HepG2 (cell line): ENCODE results near the gene TK2. TPM values are rescaled to one million over a fixed set of nuclear protein-coding genes. Genes with fewer than 3 reads are reported as not detected.
A peak's percentile ranks its signal among the peaks of the same experiment; 100 is the strongest.

Experiments used
- DMAP1 ChIP-seq: IDR thresholded peaks from 2 replicates; pipeline ENCODE4 v1.6.1; 2016
- SRY ChIP-seq: sonication (generic); formaldehyde crosslinking; IDR thresholded peaks from 2 replicates; pipeline ENCODE4 v1.8.0; 2022; ENCODE audit warnings: mild to moderate bottlenecking, missing genetic modification reagents
- ZNF556 ChIP-seq: sonication (generic); formaldehyde crosslinking; IDR thresholded peaks from 2 replicates; pipeline ENCODE4 v1.4.0; 2020; ENCODE audit warnings: mild to moderate bottlenecking, missing genetic modification reagents, borderline replicate concordance
- ZNF768 ChIP-seq: sonication (generic); formaldehyde crosslinking; IDR thresholded peaks from 2 replicates; pipeline ENCODE4 v1.4.0; 2020; ENCODE audit warnings: missing genetic modification reagents
- ZNF883 ChIP-seq: sonication (generic); formaldehyde crosslinking; IDR thresholded peaks from 2 replicates; pipeline ENCODE4 v1.5.1; 2020; ENCODE audit warnings: mild to moderate bottlenecking, missing genetic modification reagents; ENCODE audit errors: not compliant biosample characterization
- polyA plus RNA-seq, 8 experiments: library from polyadenylated mRNA; depleted of rRNA in 3 of 8; stranded (reverse) in 7 of 8; unstranded in 1 of 8; fragments of >200 nt; fragmentation: Illumina TruSeq in 4 of 8; extraction: Trizol in 4 of 8; gene quantifications; 2 replicates each; pipeline versions ENCODE4 v1.2.1 to v1.2.3, GENCODE V29; 2011 to 2016; ENCODE audit warnings: low read depth in 4 of 8, missing spikeins in 1 of 8, mixed read lengths in 1 of 8; ENCODE audit not compliant: insufficient read depth in 1 of 8
- total RNA-seq, 5 experiments: library from RNA; depleted of rRNA; stranded (reverse); fragments of >200 nt; fragmentation: Illumina TruSeq; extraction: Trizol; gene quantifications; 2 replicates each; pipeline ENCODE4 v1.2.3, GENCODE V29; 2016; ENCODE audit warnings: low read depth in 1 of 5
- TF ChIP-seq, protein P1 (sequence below): sonication (generic); formaldehyde crosslinking; IDR thresholded peaks from 2 replicates; pipeline ENCODE4 v1.8.1; 2022; ENCODE audit warnings: low read depth, mild to moderate bottlenecking, missing genetic modification reagents
- TF ChIP-seq, protein P2 (sequence below), 2 experiments: sonication (generic) in 1 of 2; formaldehyde crosslinking in 1 of 2; IDR thresholded peaks; 2 replicates each; pipeline versions ENCODE4 v1.4.0 to v1.6.1; 2018 to 2020; ENCODE audit warnings: missing genetic modification reagents in 2 of 2, borderline replicate concordance in 1 of 2, low read depth in 1 of 2, mild to moderate bottlenecking in 1 of 2, missing biosample characterization in 1 of 2
- TF ChIP-seq, protein P3 (sequence below): sonication (generic); formaldehyde crosslinking; IDR thresholded peaks from 2 replicates; pipeline ENCODE4 v1.4.0; 2020; ENCODE audit warnings: missing genetic modification reagents
- TF ChIP-seq, protein P4 (sequence below): sonication (generic); formaldehyde crosslinking; IDR thresholded peaks from 2 replicates; pipeline ENCODE4 v1.4.0; 2020; ENCODE audit warnings: missing genetic modification reagents
- TF ChIP-seq, protein P5 (sequence below): IDR thresholded peaks from 2 replicates; pipeline ENCODE4 v1.6.1; 2016

TK2 gene
- total and polyA plus RNA-seq, 2 of the 13 experiments (the other 11 are each of a cell fraction or from before 2014, with no cell fraction given) = 18.7 to 21.0 TPM

DNA sequence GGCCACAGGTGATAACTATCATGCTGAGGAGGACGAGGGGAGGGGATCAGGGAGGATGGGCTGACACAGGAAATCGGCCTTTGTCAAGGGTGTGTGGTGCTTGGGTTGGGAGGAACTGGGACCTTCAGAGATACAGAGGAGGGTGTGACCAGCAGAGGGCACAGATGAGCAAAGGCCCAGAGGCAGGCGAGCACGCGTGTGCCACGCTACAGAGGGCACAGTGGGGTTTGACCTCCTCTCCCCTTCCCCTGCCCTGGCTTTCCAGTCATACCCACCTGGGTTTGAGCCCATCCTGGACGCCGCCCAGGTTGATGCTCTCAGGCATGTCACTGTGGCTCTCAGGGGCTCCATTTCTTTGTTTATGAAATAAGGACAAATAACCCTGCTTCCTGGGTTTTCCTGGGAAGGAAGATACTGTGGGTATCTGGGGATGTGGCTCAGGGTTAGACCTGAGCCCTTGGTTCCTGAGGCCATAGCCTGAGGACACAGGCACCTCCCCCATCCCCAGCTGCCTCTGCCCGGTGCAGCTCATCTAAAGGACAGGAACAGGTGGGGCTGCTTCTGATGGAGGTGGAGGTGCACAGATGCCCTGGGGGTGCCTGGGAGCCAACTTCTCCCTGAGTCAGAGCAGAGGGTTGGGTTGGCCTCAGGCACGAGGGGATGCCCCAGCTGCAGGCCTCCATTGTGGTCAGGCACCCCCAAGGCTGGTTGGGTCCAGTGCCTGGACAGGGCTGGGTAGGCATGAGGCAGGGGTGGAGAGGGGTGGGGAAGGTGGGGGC lies 71.0 kb downstream of the TK2 start (continued):
- TF ChIP-seq, protein P1, sequence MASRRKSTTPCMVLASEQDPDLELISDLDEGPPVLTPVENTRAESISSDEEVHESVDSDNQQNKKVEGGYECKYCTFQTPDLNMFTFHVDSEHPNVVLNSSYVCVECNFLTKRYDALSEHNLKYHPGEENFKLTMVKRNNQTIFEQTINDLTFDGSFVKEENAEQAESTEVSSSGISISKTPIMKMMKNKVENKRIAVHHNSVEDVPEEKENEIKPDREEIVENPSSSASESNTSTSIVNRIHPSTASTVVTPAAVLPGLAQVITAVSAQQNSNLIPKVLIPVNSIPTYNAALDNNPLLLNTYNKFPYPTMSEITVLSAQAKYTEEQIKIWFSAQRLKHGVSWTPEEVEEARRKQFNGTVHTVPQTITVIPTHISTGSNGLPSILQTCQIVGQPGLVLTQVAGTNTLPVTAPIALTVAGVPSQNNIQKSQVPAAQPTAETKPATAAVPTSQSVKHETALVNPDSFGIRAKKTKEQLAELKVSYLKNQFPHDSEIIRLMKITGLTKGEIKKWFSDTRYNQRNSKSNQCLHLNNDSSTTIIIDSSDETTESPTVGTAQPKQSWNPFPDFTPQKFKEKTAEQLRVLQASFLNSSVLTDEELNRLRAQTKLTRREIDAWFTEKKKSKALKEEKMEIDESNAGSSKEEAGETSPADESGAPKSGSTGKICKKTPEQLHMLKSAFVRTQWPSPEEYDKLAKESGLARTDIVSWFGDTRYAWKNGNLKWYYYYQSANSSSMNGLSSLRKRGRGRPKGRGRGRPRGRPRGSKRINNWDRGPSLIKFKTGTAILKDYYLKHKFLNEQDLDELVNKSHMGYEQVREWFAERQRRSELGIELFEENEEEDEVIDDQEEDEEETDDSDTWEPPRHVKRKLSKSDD (CRISPR knock-in tag) = no peak
- TF ChIP-seq, protein P2, sequence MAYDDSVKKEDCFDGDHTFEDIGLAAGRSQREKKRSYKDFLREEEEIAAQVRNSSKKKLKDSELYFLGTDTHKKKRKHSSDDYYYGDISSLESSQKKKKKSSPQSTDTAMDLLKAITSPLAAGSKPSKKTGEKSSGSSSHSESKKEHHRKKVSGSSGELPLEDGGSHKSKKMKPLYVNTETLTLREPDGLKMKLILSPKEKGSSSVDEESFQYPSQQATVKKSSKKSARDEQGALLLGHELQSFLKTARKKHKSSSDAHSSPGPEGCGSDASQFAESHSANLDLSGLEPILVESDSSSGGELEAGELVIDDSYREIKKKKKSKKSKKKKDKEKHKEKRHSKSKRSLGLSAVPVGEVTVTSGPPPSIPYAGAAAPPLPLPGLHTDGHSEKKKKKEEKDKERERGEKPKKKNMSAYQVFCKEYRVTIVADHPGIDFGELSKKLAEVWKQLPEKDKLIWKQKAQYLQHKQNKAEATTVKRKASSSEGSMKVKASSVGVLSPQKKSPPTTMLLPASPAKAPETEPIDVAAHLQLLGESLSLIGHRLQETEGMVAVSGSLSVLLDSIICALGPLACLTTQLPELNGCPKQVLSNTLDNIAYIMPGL (CRISPR knock-in tag; IDR thresholded peaks at IDR 0.05; ENCODE audit: borderline replicate concordance in 1 of 2, low read depth in 1 of 2) = peak; percentile 59 to 64; a peak in 2 of 4 replicates
- TF ChIP-seq, protein P3, sequence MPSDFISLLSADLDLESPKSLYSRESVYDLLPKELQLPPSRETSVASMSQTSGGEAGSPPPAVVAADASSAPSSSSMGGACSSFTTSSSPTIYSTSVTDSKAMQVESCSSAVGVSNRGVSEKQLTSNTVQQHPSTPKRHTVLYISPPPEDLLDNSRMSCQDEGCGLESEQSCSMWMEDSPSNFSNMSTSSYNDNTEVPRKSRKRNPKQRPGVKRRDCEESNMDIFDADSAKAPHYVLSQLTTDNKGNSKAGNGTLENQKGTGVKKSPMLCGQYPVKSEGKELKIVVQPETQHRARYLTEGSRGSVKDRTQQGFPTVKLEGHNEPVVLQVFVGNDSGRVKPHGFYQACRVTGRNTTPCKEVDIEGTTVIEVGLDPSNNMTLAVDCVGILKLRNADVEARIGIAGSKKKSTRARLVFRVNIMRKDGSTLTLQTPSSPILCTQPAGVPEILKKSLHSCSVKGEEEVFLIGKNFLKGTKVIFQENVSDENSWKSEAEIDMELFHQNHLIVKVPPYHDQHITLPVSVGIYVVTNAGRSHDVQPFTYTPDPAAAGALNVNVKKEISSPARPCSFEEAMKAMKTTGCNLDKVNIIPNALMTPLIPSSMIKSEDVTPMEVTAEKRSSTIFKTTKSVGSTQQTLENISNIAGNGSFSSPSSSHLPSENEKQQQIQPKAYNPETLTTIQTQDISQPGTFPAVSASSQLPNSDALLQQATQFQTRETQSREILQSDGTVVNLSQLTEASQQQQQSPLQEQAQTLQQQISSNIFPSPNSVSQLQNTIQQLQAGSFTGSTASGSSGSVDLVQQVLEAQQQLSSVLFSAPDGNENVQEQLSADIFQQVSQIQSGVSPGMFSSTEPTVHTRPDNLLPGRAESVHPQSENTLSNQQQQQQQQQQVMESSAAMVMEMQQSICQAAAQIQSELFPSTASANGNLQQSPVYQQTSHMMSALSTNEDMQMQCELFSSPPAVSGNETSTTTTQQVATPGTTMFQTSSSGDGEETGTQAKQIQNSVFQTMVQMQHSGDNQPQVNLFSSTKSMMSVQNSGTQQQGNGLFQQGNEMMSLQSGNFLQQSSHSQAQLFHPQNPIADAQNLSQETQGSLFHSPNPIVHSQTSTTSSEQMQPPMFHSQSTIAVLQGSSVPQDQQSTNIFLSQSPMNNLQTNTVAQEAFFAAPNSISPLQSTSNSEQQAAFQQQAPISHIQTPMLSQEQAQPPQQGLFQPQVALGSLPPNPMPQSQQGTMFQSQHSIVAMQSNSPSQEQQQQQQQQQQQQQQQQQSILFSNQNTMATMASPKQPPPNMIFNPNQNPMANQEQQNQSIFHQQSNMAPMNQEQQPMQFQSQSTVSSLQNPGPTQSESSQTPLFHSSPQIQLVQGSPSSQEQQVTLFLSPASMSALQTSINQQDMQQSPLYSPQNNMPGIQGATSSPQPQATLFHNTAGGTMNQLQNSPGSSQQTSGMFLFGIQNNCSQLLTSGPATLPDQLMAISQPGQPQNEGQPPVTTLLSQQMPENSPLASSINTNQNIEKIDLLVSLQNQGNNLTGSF (CRISPR knock-in tag) = no peak
- TF ChIP-seq, protein P4, sequence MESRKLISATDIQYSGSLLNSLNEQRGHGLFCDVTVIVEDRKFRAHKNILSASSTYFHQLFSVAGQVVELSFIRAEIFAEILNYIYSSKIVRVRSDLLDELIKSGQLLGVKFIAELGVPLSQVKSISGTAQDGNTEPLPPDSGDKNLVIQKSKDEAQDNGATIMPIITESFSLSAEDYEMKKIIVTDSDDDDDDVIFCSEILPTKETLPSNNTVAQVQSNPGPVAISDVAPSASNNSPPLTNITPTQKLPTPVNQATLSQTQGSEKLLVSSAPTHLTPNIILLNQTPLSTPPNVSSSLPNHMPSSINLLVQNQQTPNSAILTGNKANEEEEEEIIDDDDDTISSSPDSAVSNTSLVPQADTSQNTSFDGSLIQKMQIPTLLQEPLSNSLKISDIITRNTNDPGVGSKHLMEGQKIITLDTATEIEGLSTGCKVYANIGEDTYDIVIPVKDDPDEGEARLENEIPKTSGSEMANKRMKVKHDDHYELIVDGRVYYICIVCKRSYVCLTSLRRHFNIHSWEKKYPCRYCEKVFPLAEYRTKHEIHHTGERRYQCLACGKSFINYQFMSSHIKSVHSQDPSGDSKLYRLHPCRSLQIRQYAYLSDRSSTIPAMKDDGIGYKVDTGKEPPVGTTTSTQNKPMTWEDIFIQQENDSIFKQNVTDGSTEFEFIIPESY (CRISPR knock-in tag) = no peak
- 0 out of 2 replicates have a peak, but pooled peaks have one; percentile 29 for TF ChIP-seq ZNF768 (CRISPR knock-in tag)
- TF ChIP-seq ZNF556 = peak; percentile 28
- TF ChIP-seq, protein P5, sequence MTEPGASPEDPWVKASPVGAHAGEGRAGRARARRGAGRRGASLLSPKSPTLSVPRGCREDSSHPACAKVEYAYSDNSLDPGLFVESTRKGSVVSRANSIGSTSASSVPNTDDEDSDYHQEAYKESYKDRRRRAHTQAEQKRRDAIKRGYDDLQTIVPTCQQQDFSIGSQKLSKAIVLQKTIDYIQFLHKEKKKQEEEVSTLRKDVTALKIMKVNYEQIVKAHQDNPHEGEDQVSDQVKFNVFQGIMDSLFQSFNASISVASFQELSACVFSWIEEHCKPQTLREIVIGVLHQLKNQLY (CRISPR knock-in tag) = peak; percentile 82
- 0 out of 2 replicates have a peak, but pooled peaks have one; percentile 39 for TF ChIP-seq DMAP1 (CRISPR knock-in tag)
- peak; percentile 71 for TF ChIP-seq ZNF883 (CRISPR knock-in tag)
- TF ChIP-seq SRY = peak; percentile 73; the same call in 1 of the 2 replicates
